SK-N-MC (cell line): ENCODE results near the gene GSE1.

Source experiments
- DNase-seq: peaks from one replicate; pipeline ENCODE4 v3.0.0-alpha.2; 2011; ENCODE audit warnings: low read depth, low spot score
- H3K27ac ChIP-seq: fragments of 200-600 bp; sonication (generic); 2 replicates; pipeline ENCODE4 v1.5.1; 2016; ENCODE audit warnings: mixed run types
- H3K36me3 ChIP-seq: fragments of 200-600 bp; sonication (generic); 2 replicates; pipeline ENCODE4 v1.6.1; 2017; ENCODE audit warnings: antibody characterized with exemption, low read length, mixed read lengths; ENCODE audit not compliant: insufficient read depth
- H3K4me3 ChIP-seq: fragments of 200-600 bp; sonication (generic); 2 replicates; pipeline ENCODE4 v1.5.1; 2016
- H3K9ac ChIP-seq: fragments of 200-600 bp; sonication (generic); 2 replicates; pipeline ENCODE4 v1.8.0; 2017; ENCODE audit warnings: mixed run types, mixed read lengths; ENCODE audit not compliant: insufficient read length
- H3K9me3 ChIP-seq: fragments of 200-600 bp; sonication (generic); 2 replicates; pipeline ENCODE4 v1.6.1; 2017; ENCODE audit warnings: low read depth, mild to moderate bottlenecking, antibody characterized with exemption, low read length, moderate library complexity, mixed read lengths
- EZH2 ChIP-seq: fragments of 200-600 bp; sonication (generic); IDR thresholded peaks from one replicate; pipeline ENCODE4 v1.6.1; 2017; ENCODE audit warnings: antibody characterized with exemption
- FOXP2 ChIP-seq: optimal IDR thresholded peaks from 2 replicates; pipeline ENCODE3; 2011; ENCODE audit warnings: mild to moderate bottlenecking, moderate library complexity; ENCODE audit not compliant: insufficient read depth; ENCODE audit errors: extremely low read length, control extremely low read depth
- POLR2AphosphoS5 ChIP-seq: IDR thresholded peaks from 2 replicates; pipeline ENCODE4 v1.6.1; 2012; ENCODE audit warnings: mild to moderate bottlenecking, low read depth, low read length, borderline replicate concordance

Gene GSE1

GRCh38 chr16:85718682-85719081, 105.6 kb downstream of the GSE1 start:
- DNase-seq, result no peak
- no peak overlapping the region for H3K9ac ChIP-seq
- no peak overlapping the region for H3K4me3 ChIP-seq
- TF ChIP-seq POLR2AphosphoS5, result no peak
- no peak for TF ChIP-seq FOXP2
- TF ChIP-seq EZH2, result no peak
- H3K27ac ChIP-seq, result no peak overlapping the region
- no peaks in the 10 kb centered on the region for H3K9me3 ChIP-seq
- no peaks in the 10 kb centered on the region for H3K36me3 ChIP-seq

DNA sequence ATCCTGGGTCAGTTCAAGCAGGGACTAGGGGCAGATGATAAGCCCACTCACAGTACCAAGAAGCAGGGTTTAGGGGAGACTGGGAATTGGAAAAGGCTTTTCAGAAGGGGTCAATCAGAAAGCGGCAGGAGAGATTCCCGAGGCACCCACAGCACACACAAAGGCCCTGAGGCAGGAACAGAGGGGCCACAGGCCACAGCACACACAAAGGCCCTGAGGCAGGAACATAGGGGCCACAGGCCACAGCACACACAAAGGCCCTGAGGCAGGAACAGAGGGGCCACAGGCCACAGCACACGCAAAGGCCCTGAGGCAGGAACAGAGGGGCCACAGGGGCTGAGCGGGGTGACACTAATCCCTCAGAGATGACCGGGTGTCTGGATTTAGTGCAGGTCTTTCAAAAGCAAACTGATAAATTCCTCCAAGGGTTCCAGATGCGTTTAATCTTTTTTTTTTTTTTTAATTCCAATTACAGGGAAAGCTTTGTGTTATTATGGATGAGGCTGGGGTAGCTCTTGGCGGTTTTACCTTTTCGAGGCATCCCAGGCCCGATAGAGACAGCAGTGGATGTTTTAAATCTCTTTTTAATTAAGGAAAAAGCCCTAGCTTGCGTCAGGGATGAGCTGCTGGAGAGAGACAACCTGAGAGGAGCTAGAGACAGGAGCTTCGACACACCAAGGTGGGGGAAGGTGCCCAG, 106.6 kb downstream of the GSE1 start:
- H3K27ac ChIP-seq, result no peak overlapping the region
- DNase-seq, result no peak
- H3K9ac ChIP-seq, result no peak overlapping the region
- no peak for TF ChIP-seq POLR2AphosphoS5
- TF ChIP-seq FOXP2, result no peak
- no peak for TF ChIP-seq EZH2
- H3K4me3 ChIP-seq, result no peak overlapping the region
- H3K36me3 ChIP-seq, result no peaks in the 10 kb centered on the region
- no peaks in the 10 kb centered on the region for H3K9me3 ChIP-seq

DNA sequence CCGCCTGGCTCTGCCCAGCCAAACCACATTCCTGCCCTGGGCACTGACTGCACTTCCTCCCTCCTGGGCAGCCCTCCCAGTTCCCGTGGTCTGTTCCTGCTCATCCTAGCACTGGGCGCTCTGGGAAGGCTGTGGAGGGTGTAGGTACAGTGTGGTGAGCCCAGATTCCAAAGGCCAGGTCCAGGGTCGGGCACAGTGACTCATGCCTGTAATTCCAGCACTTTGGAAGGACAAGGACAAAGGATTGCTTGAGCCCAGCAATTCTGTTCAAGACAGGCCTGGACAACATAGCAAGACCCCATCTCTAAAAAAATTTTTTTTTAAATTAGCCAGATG, 107.1 kb downstream of the GSE1 start:
- H3K36me3 ChIP-seq, result no peaks in the 10 kb centered on the region
- no peak for DNase-seq
- H3K4me3 ChIP-seq, result no peak overlapping the region
- H3K9ac ChIP-seq, result no peak overlapping the region
- TF ChIP-seq FOXP2, result no peak
- TF ChIP-seq POLR2AphosphoS5, result no peak
- no peak for TF ChIP-seq EZH2
- H3K27ac ChIP-seq, result no peak overlapping the region
- H3K9me3 ChIP-seq, result no peaks in the 10 kb centered on the region

DNA sequence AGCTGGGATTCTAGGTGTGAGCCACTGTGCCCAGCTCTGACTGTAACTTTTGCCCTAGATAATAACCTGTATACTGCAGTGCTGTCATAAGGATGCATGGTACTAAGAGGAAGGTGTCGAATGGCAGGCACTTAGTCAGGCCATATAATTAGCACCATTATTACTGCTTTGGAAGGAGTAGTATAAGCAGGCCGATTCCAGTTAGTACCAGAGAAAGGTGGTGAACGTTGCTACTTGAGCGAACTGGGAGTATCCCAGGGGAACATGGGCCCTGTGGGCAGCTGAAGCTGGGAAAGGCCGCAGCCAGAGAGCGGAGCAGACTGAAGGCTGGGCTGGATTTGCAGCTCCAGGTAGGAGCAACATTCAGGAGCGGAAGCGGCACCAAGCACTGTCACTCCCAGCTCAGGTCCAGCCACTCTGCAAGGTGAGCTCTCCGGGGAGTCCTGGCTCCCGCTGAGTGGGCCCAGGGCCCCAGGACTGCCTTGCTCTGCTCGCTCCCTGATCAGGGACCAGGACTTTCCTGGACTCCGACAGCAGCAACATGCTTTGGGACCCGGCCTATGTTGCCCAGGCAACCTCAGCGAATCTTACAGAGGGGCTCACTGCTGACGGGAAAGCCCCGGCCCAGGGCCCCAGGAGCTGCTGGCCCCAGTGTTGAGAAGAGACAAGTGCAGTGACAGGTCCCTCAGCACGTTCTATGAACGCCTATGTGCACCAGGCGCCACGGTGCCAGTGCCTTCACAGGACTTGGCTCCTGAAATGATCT, 109.2 kb downstream of the GSE1 start:
- TF ChIP-seq FOXP2 (no peak), EZH2 (no peak), POLR2AphosphoS5 (no peak)
- no peaks in the 10 kb centered on the region for H3K36me3 ChIP-seq
- H3K4me3 ChIP-seq, result no peak overlapping the region
- no peak overlapping the region for H3K27ac ChIP-seq
- no peaks in the 10 kb centered on the region for H3K9me3 ChIP-seq
- no peak overlapping the region for H3K9ac ChIP-seq
- DNase-seq, result no peak

GRCh38 chr16:85724126-85724879, 111.2 kb downstream of the GSE1 start:
- H3K9me3 ChIP-seq, result no peaks in the 10 kb centered on the region
- no peak for TF ChIP-seq POLR2AphosphoS5
- TF ChIP-seq EZH2, result no peak
- TF ChIP-seq FOXP2, result no peak

GRCh38 chr16:85724936-85725335, 111.8 kb downstream of the GSE1 start:
- no peak overlapping the region for H3K9ac ChIP-seq
- TF ChIP-seq EZH2 (no peak), POLR2AphosphoS5 (no peak), FOXP2 (no peak)
- DNase-seq, result no peak
- no peaks in the 10 kb centered on the region for H3K36me3 ChIP-seq
- H3K4me3 ChIP-seq, result no peak overlapping the region
- H3K9me3 ChIP-seq, result no peaks in the 10 kb centered on the region
- no peak overlapping the region for H3K27ac ChIP-seq

More at GRCh38 chr16:85724126-85724879, 111.2 kb downstream of the GSE1 start:
- no peak overlapping the region for H3K27ac ChIP-seq
- DNase-seq, result no peak
- no peak overlapping the region for H3K4me3 ChIP-seq
- H3K36me3 ChIP-seq, result no peaks in the 10 kb centered on the region
- H3K9ac ChIP-seq, result no peak overlapping the region
